ENCODE measurements around the gene FNIP1.
"Not testable (repeated sequence)": the region's sequence is repeated elsewhere in the genome, so short reads cannot be mapped to it uniquely, and the experiment has no call there.

Gene FNIP1

DNA sequence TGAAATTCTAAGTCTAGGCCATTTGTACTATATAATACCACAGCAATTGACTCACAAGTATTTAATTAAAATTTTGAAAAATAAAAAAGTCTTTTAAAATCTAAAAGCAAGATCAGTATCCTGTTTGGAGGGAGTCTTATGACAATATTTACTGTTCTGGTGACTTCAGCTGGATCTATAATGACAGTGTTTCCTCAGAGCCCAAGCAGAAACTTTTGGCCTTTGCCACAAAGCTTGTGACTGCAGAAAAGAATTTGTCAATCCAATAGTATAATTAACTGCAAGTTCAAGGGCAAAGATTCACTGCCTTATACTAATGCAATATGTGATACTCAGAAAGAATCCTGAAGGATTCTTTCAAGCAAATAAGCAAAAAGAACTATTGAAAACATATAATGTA, 112.2 kb downstream of the FNIP1 start:
- DNase-seq (ENCODE audit: low read depth, low spot score) = no peak

DNA sequence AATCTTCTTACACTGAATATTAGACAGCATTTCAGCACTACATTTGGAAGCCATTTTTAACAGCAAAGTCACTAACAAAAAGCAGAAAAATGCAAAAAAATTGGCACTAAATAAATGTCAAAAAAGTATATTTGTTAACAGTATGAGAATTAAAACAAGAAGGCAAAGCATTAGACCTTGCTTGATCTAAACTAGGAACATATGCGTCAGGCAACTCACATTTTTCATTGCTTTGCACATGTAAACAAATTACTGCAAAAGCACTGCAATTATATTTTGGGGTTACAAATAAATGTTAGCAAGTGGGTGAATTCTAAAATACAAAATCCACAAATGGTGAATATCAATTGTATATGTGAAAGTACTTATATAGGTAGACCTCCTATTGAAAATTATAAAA, 112.8 kb downstream of the FNIP1 start:
- no peak for DNase-seq (ENCODE audit: low read depth, low spot score)

DNA sequence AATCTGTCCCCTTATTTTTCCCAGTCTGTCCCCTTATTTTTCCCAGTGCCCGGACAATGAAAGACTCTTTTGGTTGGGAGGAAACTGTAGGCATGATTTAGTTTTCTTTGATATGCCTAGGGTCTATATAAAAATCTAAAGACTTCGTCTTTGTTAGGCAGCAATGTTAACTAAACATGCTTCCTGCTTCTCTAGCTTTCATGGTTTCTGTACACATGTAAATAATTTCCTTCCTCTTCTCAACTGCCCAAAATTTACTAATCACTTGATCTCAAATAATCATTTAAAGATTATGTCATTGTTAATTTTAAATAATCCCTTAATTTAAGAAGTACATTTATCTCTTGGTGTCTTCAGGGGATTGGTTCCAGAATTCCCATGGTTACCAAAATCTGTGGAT, 114.0 kb downstream of the FNIP1 start:
- DNase-seq (ENCODE audit: low read depth, low spot score) = no peak

DNA sequence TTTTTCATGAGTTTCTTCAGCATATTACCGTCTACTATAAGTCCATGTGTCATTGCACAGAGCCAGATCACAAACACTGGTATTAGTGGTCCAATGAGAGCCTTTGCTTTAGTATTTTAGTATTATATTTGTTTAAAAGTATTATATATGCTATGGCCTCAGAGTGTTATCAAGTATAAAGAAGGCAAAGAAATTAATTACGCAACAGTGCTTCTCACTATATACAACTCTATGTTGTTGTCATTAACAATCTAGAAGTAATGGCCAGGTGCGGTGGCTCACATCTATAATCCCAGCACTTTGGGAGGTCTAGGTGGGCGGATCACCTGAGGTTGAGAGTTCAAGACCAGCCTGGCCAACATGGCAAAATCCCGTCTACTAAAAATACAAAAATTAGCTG, 114.6 kb downstream of the FNIP1 start:
- DNase-seq (ENCODE audit: low read depth, low spot score) = no peak

DNA sequence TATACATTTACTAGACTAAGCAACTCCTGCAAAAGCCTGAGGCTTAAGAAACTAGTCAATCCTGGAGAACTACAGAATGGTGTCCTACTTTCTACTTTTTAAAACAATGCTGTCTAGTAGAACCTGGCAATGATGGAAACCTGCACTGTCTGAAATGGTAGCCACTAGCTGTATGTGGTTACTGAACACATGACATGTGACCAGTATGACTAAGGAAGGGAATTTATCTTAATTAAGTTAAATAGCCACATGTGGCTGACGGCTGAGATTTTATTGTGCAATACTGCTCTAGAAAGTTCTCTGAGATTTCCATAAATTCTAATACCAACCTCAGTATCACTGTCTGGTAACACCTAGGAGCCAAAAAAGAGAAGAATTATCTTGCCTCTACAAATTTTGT, 116.9 kb downstream of the FNIP1 start:
- DNase-seq (ENCODE audit: low read depth, low spot score) = no peak

DNA sequence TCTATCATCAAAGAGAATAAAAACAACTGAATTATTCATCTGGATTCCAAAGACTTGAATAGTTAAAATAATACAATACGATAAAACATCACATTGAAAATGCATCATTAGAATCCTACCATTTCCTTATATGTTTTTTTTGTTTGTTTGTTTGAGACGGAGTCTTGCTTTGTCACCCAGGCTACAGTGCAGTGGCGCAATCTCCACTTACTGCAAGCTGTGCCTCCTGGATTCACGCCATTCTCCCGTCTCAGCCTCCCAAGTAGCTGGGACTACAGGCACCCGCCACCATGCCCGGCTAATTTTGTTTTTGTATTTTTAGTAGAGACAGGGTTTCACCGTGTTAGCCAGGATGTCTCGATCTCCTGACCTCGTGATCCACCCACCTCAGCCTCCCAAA, 118.5 kb downstream of the FNIP1 start:
- DNase-seq (ENCODE audit: low read depth, low spot score) = not testable (repeated sequence)

DNA sequence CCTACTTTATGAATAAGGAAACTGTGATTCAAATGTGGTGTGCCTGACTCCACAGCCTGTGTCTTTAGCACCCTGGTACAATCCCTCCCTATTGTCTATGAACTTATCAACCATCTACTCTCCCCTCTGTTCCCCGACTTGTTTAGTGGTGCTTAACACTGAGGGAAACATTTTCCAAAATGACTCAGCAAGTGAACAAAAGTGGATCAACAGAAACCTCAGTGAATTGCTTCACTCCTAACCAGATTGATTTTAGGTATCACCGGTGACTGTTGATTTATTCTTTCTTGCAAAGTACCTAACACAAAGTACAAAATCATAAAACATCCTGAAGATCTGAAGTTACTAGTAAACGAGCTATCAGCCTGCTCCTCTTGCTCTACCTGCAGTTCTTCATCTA, 119.7 kb downstream of the FNIP1 start:
- no peak for DNase-seq (ENCODE audit: low read depth, low spot score)

DNA sequence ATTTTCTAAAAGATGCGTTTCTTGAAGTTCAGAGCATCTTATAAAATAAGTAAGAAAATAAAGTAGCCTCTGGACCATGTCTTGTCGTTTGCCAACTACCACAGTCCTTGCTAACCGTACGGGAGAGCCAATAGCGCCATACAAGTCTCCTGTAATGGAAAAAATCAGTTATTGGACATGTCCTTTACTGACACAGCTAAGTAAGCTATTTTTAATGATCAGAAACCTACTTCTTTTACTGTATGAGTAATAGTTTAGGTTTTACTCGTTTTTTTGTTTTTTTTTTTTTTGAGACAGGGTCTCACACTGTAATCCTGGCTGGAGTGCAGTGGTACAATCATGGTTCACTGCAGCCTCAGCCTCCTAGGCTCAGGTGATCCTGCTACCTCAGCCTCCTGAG, 124.0 kb downstream of the FNIP1 start:
- no peak for DNase-seq (ENCODE audit: low read depth, low spot score)

DNA sequence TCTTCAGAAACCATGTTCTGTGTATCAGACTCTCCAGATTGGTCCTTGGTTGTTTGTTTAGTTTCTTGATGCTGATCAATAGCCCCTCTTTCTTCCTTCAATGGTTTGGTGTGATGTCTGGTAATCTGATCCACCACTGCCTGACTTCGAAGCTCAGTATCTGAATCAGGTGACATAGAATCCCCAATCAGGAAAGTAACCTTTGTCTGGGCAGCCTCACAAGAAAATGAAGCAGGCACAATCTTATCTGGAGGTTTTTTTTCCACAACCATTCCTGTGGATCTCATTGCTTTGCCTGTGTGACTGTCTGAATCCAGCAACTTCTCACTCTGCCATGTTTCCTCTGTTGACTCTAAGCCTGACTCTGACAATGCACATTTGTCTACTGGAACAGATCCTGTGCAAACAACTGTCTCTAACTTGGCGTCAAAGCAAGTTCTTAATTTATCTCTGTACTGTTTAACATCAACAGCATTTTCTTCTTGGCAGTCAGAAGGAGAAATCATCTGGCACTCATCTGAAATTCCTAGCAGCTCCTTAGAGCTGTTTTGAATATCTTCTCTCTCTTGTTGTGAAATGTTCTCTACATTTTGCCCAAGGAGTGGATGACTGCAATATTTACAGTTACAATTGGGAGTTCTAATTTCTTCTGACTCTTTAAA, 124.7 kb downstream of the FNIP1 start:
- DNase-seq (ENCODE audit: low read depth, low spot score) = no peak

DNA sequence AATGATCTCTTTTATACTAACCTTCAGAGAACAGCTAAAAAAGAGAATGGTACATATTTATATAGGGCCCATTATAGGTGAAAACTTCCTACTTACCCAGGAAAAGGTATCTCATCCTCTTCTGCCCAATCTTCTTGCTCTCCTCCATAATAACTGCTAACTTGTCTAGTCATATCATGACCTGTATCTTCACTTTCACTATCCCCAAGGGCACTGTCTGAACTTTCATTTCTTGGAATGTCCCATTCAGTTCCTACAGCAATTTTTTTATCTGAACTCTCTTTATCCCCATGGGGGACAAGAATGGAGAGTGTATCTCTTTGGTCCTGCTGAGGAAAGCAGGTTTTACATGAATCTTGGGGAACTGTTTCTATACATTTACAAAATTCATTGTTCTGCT, 125.4 kb downstream of the FNIP1 start:
- no peak for DNase-seq (ENCODE audit: low read depth, low spot score)

DNA sequence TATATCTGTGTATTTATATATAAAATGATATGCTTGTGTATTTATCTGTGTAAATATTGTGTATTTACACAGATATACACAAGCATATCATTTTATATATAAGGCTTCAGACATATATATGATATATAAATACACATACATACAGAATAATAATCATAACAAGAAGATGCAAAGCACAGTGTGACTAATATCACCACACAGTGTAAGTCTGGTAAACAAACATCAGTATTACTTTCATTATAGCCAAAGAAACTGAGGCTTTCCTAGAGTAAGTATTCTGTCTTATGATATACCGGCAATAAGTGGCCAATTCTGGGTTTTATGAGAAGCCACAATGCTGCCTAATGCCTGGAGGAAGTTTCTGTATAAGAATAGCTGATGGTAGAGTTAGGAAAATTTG, 131.9 kb downstream of the FNIP1 start:
- DNase-seq (ENCODE audit: low read depth, low spot score) = no peak

DNA sequence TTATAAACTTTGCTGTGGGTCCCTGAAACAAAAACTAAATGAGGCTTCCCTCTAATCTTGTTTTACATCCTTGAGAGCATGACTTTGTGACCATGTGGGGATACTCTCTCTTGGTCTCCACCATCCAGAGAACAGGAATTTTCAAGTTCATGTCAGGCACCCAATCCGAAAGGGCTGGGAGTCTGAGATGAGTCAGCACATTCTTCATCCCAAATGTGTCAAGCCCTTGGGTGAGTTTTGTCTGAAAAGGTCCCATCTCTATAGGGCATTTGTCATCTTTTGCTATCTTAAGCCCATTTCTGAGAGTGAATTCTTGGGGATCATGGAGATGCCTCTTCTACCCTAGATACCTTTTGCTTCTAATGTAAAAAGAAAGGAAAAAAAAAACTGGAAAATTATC, 134.9 kb downstream of the FNIP1 start:
- DNase-seq (ENCODE audit: low read depth, low spot score) = no peak

DNA sequence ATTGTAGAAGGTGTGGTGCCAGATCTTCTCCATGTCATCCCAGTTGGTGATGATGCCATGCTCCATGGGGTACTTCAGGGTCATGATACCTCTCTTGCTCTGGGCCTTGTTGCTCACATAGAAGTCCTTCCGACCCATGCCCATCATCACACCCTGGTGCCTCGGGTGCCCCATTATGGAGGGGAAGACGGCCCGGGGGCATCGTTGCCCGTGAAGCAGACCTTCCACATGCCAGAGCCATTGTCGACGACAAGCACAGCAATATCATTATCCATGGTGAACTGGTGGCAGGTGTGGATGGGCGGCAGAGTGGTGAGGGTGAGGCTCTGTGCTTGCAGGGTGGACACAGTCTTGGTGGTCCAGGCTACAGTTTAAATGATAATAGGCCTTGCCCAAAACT, 137.0 kb downstream of the FNIP1 start:
- no peak for DNase-seq (ENCODE audit: low read depth, low spot score)

DNA sequence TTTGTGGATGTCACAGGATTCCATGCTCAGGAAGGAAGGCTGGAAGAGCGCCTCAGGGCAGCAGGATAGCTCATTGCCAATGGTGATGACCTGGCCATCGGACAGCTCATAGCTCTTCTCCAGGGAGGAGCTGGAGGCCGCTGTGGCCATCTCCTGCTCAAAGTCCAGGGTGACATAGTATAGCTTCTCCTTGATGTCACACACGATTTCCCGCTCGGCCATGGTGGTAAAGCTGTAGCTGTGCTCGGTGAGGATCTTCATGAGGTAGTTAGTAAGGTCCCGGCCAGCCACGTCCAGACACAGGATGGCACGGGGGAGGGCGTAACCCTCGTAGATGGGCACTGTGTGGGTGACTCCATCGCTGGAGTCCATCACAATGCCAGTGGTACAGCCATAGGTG, 137.5 kb downstream of the FNIP1 start:
- DNase-seq (ENCODE audit: low read depth, low spot score) = no peak

DNA sequence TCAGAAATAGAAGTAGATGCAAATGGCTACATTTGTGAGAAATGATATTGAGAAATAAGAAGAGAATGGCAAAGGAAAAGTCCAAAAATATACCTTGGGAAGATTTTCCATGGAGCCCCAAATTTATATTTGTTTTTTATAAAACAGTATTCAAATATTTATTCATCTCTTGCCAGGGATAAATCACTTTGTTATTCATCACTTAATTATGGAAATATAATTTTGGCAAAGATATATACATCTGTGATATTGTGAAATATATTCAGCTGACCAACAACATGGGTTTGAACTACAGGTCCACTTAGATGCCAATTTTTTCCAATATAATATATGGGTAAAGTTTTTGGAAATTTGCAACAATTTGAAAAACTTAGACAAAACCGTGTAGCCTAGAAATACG, 142.0 kb downstream of the FNIP1 start:
- DNase-seq (ENCODE audit: low read depth, low spot score) = no peak

DNA sequence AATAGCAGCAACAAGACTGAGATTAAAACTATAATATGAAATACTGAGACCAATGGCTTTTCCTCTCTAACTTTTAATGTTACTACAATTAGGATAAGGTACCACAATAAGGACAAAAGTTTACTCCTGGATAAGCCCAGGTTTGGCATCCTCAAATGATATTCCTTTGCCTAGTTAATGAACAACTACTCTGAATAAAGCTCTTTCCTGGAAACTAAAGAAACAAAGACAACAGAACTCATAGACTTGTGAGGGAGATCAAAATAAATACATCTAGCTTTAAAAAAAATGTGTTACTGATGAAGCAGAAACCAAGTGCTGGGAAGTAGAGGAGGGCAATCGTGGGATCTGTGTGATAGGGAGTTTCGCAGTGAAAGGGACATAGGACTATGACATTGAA, 142.5 kb downstream of the FNIP1 start:
- no peak for DNase-seq (ENCODE audit: low read depth, low spot score)

DNA sequence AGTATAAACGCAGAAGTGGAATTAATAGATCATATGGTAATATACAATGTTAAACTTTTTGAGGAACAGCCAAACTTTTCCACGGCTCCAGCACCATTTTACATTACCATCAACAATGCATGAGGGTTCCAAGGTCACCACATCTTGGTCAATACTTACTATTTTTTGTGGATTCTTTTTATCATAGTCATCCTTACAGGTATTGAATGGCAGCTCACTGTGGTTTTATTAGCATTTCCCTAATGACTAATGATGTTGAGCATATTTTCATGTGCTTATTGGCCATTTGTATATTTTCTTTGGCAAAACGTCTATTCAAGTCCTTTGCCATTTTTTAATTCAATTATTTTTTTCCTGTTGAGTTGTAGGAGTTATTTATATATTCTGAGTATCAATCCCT, 147.7 kb downstream of the FNIP1 start:
- DNase-seq (ENCODE audit: low read depth, low spot score) = no peak

DNA sequence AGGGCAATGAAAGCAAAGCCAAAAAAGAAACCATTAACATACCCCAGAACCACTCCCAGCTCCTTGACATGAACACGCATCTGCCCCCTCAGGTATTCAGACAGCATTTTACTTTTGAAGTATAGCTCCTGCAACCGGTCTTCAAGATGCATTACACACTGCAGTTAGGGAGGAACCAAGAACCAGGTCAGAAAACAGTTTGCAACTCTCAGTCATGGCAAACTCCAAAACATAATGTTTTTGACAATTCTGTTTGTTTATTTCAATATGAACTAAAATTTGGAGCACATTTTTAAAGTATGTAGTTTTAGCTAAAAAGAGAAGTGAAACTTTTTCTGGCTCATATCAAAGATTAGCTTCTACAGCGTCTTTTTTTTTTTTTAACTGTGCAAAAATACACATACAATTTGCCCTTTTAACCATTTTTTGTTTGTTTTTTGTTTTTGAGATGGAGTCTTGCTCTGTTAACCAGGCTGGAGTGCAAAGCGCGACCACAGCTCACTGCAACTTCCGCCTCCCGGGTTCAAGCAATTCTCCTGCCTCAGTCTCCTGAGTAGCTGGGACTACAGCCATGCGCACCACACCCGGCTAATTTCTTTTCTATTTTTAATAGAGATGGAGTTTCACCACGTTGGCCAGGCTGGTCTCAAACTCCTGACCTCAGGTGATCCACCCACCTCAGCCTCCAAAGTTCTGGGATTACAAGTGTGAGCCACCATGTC, 149.6 kb downstream of the FNIP1 start:
- DNase-seq (ENCODE audit: low read depth, low spot score) = no peak

DNA sequence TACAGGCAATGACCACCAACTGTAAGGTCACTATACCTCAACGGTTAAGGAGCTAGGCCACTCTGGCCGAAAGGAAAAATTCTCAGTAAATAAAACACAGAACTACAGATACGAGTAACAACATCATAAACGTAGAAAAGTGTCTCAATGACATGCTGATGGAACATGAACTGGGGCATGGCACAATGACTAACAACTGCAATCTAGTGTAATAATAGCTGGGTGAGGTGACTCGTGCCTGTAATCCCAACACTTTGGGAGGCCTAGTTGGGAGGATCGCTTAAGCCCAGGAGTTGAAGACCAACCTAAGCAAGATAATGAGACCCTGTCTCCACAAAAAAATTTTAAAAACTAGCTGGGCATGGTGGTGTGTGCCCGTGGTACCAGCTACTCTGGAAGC, 152.0 kb downstream of the FNIP1 start:
- no peak for DNase-seq (ENCODE audit: low read depth, low spot score)

DNA sequence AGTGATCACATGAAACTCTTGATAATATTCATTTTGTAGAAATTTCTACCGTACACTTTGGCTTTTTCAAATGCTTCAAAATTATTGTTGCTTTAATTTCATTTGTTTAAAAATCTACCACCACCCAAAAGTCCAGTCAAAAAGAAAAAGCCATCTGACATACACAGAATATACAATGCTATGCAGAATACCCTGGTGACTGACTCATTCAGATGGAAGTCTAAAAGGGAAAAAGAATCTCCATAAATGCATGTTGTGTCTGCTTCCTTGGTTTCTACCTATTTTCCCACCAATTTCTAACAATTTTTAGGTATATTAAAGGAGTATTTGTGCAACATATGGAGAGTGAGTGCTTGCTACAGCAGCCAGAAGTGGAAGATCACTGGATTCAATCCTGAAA, 152.4 kb downstream of the FNIP1 start:
- DNase-seq (ENCODE audit: low read depth, low spot score) = no peak

DNA sequence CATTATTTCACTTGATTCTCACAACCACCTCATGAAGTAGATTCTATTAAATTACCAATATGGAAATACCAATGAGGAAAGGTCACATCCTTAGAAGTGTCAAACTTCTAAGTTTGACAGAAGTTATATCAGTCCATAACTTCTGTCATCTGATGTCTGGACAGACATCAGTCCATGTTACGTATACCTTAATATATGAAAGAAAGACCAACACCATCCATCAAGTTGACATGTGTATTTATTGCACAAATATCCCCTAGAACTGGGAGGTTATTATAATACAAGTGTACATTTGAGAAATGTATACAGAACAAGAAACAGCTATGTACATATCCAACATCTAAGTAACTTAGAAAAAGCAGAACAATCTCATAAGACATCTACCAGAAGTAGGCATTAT, 155.3 kb downstream of the FNIP1 start:
- DNase-seq (ENCODE audit: low read depth, low spot score) = no peak

DNA sequence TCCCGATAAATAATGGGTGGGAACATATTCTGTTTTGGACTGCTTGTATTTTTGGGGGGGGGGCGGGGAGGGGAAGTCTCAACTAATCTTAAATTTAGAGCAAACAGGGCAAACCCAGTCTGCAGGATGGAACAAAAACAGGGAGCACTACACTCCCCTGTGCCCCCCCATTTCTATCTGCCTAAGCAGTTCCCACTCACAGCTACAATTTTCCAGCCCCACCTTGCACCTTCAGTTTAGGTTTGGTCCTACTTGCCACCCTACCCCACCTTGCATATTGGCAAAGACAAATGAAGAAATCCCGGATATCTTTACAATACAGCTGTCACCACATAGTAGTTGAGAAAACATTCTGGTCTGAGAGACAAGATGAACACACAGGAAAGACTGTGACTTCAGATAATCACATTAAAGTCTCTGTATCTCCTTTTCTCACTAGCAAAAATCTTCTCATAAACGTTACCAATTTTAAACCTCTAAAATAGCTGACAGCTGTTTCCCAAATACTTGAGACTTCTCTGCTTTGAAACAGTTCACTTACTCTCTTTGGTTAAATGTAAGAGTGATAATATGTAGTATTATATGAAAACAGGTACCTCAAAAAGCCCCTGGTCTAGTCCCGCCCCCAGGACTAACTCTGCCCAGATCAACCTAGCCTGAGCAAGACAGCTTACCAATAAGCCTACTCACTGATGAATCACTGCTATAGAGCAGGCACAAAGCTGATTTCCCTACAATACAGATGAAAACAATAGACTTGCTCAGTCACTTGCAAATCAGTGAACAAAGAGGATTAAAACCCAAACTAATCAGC, 156.6 kb downstream of the FNIP1 start:
- DNase-seq (ENCODE audit: low read depth, low spot score) = no peak

DNA sequence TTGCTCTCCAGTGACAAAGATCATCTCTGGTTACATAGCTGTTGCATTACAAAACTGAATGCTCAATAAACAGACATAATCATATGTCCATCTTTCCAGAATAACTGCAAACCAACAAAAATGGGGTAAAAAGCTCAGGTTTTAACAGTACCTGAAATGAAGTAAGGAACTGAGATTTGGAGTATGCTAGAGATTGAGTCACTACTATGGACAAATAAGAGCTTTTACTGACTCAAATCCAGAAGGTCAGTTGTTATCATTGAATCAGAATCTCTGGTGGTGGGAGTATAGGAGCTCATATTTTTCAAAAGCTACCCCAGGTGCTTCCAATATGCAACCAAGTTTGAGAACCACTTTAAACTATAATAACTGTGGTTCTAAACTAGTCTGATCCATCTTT, 157.7 kb downstream of the FNIP1 start:
- no peak for DNase-seq (ENCODE audit: low read depth, low spot score)

Data from smooth muscle cell of the brain vasculature (primary cell).